WTC11 (cell line): Measurements from ENCODE around the gene MRTFA.

Experiments
- ATF1 ChIP-seq: sonication (generic); formaldehyde crosslinking; IDR thresholded peaks from 2 replicates; pipeline ENCODE4 v1.8.1; 2023; ENCODE audit warnings: mild to moderate bottlenecking, moderate library complexity, missing genetic modification reagents
- IRF2 ChIP-seq: sonication (generic); formaldehyde crosslinking; IDR thresholded peaks from 2 replicates; pipeline ENCODE4 v1.8.0; 2022; ENCODE audit warnings: low read depth, missing genetic modification reagents, borderline replicate concordance
- NR1H2 ChIP-seq: sonication (generic); formaldehyde crosslinking; IDR thresholded peaks from 2 replicates; pipeline ENCODE4 v1.9.0; 2021; ENCODE audit warnings: mild to moderate bottlenecking, moderate library complexity, missing genetic modification reagents
- TF ChIP-seq, protein P1 (sequence below): fragments of 250-450 bp; sonication (Bioruptor Pico); conservative IDR thresholded peaks from 2 replicates; pipeline ENCODE4 v1.9.0; 2021; ENCODE audit warnings: mild to moderate bottlenecking
- TF ChIP-seq, protein P2 (sequence below): sonication (generic); formaldehyde crosslinking; IDR thresholded peaks from 2 replicates; pipeline ENCODE4 v1.8.0; 2022; ENCODE audit warnings: mild to moderate bottlenecking, missing genetic modification reagents

DNA sequence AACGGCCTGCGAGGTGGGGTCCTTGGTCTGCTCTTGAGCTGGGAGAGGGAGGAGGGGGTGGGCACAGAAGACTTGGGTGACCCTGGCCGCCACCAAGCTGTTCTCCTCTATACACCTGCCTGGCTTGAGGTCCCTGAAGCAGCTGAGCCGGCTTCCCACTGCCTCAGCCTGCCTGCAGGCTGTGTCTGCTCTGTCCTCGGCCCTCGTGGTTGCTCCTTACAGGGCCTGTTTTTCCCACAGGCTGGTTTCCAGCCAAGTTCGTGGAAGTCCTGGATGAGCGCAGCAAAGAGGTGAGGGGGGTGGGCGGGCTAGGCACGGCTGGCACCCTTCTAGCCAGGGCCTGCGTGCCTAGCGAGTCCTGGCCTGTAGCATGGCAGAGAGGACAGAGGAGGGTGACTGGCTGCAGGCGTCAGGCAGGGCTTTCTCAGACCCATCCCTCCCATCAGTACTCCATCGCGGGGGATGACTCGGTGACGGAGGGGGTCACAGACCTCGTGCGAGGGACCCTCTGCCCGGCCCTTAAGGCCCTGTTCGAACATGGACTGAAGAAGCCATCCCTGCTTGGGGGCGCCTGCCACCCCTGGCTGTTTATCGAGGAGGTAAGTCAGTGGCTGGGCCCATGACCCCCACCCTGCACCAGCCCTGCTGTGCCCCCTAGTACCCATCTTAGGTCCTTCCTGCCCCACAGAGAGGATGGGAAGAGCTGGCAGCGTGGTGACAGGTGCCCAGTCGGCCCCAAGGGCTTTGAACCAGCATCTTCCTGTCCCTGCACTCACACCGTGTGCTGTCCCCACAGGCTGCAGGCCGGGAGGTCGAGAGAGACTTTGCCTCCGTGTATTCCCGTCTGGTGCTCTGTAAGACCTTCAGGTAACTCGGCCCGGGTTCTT lies 228.4 kb downstream of the MRTFA start:
- TF ChIP-seq ATF1 (CRISPR knock-in tag): no peak
- TF ChIP-seq NR1H2: no peak
- no peak for TF ChIP-seq IRF2 (CRISPR knock-in tag)
- TF ChIP-seq, protein P1, sequence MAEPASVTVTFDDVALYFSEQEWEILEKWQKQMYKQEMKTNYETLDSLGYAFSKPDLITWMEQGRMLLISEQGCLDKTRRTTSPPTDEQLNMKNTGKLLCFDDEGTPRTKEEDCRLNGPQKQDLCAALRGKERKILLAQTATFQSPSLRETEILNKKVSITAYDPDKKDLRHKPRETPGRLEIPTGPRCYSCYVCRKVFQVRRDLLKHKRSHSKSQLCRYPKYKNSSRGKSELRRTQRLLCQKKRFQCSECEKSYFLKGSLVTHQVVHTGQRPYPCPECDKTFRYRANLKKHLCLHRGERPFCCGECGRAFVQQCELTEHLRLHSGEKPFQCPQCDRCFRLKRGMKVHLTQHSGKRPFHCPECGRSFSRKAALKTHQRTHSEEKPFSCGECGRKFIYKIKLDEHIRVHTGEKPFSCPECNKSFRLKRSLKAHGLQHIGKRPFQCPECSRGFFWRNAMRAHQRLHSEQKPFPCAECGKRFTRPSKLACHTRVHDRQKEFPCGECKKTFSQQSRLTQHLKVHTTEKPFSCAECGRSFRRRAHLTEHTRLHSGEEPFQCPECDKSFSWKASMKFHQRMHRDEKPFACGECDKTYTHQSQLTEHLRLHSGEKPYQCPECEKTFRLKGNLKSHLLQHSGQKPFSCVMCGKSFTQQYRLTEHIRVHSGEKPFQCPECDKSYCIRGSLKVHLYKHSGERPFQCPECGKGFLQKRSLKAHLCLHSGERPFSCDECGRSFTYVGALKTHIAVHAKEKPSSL: no peak
- TF ChIP-seq, protein P2, sequence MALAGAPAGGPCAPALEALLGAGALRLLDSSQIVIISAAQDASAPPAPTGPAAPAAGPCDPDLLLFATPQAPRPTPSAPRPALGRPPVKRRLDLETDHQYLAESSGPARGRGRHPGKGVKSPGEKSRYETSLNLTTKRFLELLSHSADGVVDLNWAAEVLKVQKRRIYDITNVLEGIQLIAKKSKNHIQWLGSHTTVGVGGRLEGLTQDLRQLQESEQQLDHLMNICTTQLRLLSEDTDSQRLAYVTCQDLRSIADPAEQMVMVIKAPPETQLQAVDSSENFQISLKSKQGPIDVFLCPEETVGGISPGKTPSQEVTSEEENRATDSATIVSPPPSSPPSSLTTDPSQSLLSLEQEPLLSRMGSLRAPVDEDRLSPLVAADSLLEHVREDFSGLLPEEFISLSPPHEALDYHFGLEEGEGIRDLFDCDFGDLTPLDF: no peak
